Tibial nerve (tissue), 4 donors: ENCODE results near the gene MRI1.

Experiments
- CTCF ChIP-seq, 5 experiments: fragments of 200-600 bp in 3 of 5; fragments of 450-650 bp in 2 of 5; sonication (generic) in 3 of 5; IDR thresholded peaks; one replicate each; pipeline ENCODE4 v1.5.1; 2016 to 2019; ENCODE audit warnings: antibody characterized with exemption in 5 of 5, mild to moderate bottlenecking in 3 of 5, moderate library complexity in 2 of 5
- EP300 ChIP-seq, 2 donors: sonication (generic); formaldehyde crosslinking; IDR thresholded peaks; one replicate each; pipeline ENCODE4 v1.6.1; 2017; ENCODE audit warnings: antibody characterized with exemption in 2 of 2, mild to moderate bottlenecking in 1 of 2
- POLR2A ChIP-seq, 2 donors: fragments of 450-650 bp; IDR thresholded peaks; one replicate each; pipeline ENCODE4 v1.6.1; 2017; ENCODE audit warnings: antibody characterized with exemption in 2 of 2, mild to moderate bottlenecking in 2 of 2, moderate library complexity in 2 of 2

GRCh38 chr19:13762635-13763235 lies 1.6 kb upstream of the MRI1 start:
- TF ChIP-seq CTCF (IDR thresholded peaks at IDR 0.05) (no peak), EP300 (IDR thresholded peaks at IDR 0.05) (no peak), POLR2A (IDR thresholded peaks at IDR 0.05) (no peak)
